HTR-8/SVneo (cell line): ENCODE measurements around the gene STUB1.

Experiments used
- DNase-seq: peaks from one replicate; pipeline ENCODE4 v3.0.0; 2011; ENCODE audit warnings: low spot score, mixed read lengths; ENCODE audit not compliant: insufficient read length
- FAIRE-seq: peaks from 2 replicates; lab custom pipeline; 2011; peaks lifted over from hg19 to GRCh38; lab: Jason Lieb, UNC

The STUB1 gene

GRCh38 chr16:708959-709358, 28.7 kb downstream of the STUB1 start:
- DNase-seq (no peak), FAIRE-seq (no peak)

DNA sequence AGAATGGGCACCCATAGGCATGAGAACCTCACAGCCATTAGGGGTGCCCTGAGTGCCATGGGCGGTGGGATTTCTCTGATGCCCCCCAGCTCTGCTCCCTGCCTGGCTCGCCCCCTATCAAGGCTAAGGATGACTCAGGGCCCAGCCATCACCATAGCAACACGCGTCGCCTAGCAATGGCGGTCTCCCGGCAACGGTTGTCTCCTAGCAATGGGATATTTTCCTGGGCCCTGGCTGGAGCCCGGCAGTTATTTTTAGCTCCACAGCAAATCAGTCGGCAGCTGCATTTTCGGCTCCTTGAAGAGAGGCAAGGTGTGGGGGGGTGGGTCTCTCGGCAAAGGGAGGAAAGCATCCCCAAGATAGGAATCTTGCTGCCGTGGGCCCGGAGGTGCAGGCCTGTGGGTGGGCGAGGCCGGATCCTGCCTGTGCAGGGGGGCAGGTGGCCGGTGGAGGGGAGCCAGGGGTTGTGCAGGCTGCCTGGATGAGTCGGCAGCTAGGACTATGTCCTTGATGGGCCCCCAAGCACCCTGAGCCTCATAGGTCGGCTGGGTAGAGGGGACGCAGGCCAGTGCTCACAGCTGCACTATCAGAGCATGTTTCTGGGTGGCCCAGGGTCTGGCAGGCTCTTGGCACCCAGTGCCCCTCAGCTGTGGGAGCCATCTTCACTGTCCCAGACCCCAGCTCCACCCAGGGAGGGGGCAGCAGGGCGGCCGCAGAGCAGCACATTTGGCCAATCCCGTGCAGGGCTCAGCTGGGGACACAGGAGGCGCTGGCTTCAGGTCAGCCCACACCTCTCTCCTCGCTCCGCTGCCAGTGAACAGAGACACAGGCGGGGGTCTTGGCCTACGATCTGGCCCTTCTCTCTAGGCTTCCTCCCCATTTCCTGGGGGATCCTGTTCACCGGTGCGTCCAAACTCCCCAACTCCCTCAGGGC, 29.6 kb downstream of the STUB1 start:
- DNase-seq: no peak

GRCh38 chr16:710500-711075, 30.4 kb downstream of the STUB1 start:
- FAIRE-seq (no peak), DNase-seq (no peak)

More for the DNA sequence above, 29.6 kb downstream of the STUB1 start:
- FAIRE-seq: no peak

- no peak for FAIRE-seq
- no peak for DNase-seq
Observed at GRCh38 chr16:711084-711483, 30.9 kb downstream of the STUB1 start.

GRCh38 chr16:711548-712320, 31.5 kb downstream of the STUB1 start:
- no peak for FAIRE-seq
- DNase-seq: peak; percentile 84

- peak; percentile 36 for FAIRE-seq
- peak; percentile 70 for DNase-seq
Observed at GRCh38 chr16:712740-713250, 32.6 kb downstream of the STUB1 start.

DNA sequence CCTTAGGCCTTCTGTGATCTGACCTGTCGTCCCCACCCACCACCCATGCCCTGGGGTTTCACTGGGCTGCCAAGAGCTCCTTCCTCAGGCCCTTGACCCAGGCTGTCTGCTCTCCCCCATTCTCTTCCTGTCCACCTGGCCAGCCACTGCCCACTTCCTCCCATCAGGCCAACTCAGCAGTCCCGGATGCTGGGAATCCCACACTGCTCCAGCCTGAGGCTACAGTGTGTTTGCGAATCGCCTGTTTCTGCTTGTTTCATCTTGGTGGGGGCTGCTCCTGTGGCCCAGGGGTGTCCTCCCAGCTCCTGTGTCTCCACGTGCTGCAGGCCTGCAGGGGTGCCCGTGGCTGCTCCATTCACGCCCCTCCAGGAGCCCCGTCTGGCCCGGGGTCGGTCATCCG, 33.9 kb downstream of the STUB1 start:
- DNase-seq (no peak), FAIRE-seq (peak; percentile 77)

DNA sequence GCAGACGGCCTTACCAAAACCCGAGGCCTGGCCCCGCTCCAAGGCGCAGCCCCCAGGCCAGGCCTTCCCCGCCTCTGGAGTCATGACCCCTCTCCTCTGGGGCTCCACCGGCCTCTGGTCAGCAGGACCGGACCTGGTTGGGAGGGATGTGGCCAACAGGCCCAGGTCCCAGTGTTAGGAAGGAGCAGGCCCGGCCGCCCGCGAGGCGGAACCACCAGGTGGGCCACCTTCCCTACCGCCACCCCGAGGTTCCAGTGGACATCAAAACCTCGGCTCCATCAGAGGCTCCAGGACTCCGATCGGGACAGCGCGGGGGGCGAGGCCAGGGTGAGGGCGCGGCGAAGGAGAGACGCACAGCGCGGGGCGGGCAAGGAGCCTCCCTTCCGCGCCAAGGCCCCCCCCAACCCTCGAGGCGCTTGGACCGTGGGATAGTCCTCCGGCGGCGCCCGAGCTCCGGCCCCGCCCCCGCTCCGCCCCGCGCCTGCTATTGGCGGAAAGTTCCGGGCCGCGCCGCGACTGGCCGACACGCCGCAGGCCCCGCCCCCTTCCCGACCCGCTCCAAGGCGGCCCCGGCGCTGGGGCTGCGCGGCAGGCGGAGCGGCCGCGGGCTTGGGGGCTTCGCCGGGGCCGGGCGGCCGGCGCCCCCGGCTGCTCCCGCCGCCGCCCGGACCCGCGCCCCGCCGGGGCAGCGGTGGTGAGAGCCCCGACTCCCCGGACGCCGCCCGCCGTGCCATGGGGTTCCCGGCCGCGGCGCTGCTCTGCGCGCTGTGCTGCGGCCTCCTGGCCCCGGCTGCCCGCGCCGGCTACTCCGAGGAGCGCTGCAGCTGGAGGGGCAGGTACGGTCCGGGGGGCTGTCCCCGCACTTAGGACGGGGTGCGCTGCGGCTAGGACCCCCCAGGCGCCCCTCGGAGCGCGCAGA, 34.6 kb downstream of the STUB1 start, which contains the start of gene METRN:
Gene METRN (plus strand): TSS at position 561 of the 919 bp plus-strand sequence. CDS start 172 bp downstream, at position 733.
- FAIRE-seq: peak; percentile 87

GRCh38 chr16:715477-716199, 35.4 kb downstream of the STUB1 start:
- FAIRE-seq (no peak), DNase-seq (no peak)

More for the DNA sequence above, 34.6 kb downstream of the STUB1 start, which contains the start of gene METRN:
- peak; percentile 84 for DNase-seq

GRCh38 chr16:716200-716568, 36.0 kb downstream of the STUB1 start:
- FAIRE-seq: no peak
- no peak for DNase-seq

GRCh38 chr16:716768-717325, 36.6 kb downstream of the STUB1 start:
- no peak for FAIRE-seq
- DNase-seq: no peak

- DNase-seq (no peak), FAIRE-seq (no peak)
Observed at GRCh38 chr16:717450-718245, 37.4 kb downstream of the STUB1 start.

GRCh38 chr16:718389-718788, 38.2 kb downstream of the STUB1 start:
- DNase-seq (no peak), FAIRE-seq (no peak)

- DNase-seq (no peak), FAIRE-seq (no peak)
Observed at GRCh38 chr16:718922-719321, 38.7 kb downstream of the STUB1 start.

DNA sequence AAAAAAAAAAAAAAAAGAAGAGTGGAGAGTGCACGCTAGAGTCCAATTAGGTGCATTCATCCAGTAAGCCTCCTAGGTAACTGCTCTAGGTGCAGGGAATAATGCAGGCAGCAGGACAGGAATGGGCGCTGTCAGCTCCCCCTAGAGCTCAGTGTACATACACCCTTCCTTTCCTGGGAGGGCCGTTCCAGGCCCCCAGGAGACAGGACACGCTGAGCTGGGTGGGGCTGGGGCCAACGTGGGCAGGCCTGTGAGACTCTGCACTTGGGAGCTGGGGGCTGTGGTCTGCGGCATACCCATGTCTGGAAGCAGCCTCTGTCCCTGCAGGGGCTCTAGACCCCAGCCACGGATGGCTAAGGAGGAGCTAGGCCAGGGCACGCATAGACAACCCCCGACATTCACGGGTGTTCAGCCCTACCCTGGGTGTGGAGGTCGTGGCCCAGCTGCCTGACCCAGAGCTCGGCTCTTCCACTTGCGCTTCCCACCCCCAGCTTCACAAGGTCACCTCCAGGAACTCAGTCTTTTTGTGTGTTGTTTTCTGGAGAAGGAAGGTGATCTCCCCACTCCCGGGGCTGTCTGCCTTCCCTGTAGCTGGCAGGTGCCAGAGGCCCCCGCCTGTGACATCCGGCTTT, 39.7 kb downstream of the STUB1 start:
- no peak for DNase-seq
- peak; percentile 75 for FAIRE-seq

DNA sequence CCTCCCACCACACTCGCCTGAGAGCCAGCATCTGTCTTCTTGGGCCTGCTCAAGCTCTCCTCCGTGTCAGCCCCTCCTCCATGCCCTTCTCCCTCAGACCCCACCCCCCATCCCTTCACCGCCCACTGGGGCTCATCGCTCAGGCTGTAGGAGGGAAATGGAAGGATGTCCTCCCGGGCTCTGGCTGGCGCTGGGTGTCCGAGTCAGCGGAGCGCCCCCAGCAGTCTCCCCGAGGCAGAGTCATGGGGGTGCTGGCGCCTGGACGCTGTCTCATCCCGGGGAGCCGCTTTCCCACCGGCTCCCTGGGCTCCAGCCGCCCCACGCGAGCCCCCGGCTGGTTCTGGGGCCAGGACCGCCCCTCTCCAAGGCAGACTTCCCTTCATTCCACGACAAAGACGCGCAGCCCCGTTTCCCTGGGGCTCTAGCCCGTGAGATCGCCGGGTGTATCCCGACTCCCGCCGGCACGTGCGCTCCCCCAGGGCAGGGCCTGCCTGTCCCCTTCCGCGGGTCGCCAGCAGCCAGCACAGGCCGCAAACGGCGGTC, 40.3 kb downstream of the STUB1 start:
- FAIRE-seq: peak; percentile 80

More for the DNA sequence above, 40.3 kb downstream of the STUB1 start:
- DNase-seq: peak; percentile 66
